Activated CD8-positive, alpha-beta T cell treated with anti-CD3 and anti-CD28 coated beads for 36 hours (primary cell): ENCODE measurements around the gene DPYD. TPM values are rescaled to one million over a fixed set of nuclear protein-coding genes. Genes with fewer than 3 reads are reported as not detected.
A peak's percentile ranks its signal among the peaks of the same experiment; 100 is the strongest.

Experiments used
- ATAC-seq: fragments of 200-7000 bp; cut with Tn5 transposase; one replicate; pipeline ENCODE4 v1.10.0; 2021; ENCODE audit warnings: mild to moderate bottlenecking, moderate library complexity
- CTCF ChIA-PET: fragments of 350-600 bp; sonication (Branson Sonifier 250); formaldehyde crosslinking; loops from one replicate; lab custom pipeline; 2021; ENCODE audit warnings: antibody characterized with exemption; lab: Charles Lee
- POLR2A ChIA-PET: fragments of 350-600 bp; sonication (Branson Sonifier 250); formaldehyde crosslinking; loops from one replicate; lab custom pipeline; 2021; ENCODE audit warnings: antibody characterized with exemption; lab: Charles Lee
- DNase-seq: peaks from one replicate; pipeline ENCODE4 v3.0.0-alpha.2; 2020
- H3K27ac Mint-ChIP-seq: one replicate; pipeline ENCODE4 v1.8.0; 2021; ENCODE audit warnings: mild to moderate bottlenecking, mixed read lengths
- H3K27me3 Mint-ChIP-seq: one replicate; pipeline ENCODE4 v1.8.0; 2021; ENCODE audit warnings: mixed read lengths
- H3K36me3 Mint-ChIP-seq: one replicate; pipeline ENCODE4 v1.8.0; 2021; ENCODE audit warnings: low read depth, mixed read lengths
- H3K4me1 Mint-ChIP-seq: one replicate; pipeline ENCODE4 v1.8.0; 2021; ENCODE audit warnings: low read depth, mixed read lengths
- H3K4me3 Mint-ChIP-seq: one replicate; pipeline ENCODE4 v1.8.0; 2021; ENCODE audit warnings: mild to moderate bottlenecking, moderate library complexity, mixed read lengths
- H3K9me3 Mint-ChIP-seq: one replicate; pipeline ENCODE4 v1.8.0; 2021; ENCODE audit warnings: mixed read lengths
- intact Hi-C: fragments of 100-400 bp; cut with micrococcal nuclease; formaldehyde crosslinking; loops from one replicate; pipeline ENCODE4 v1.10.0; 2022
- total RNA-seq, 2 experiments: library from RNA; stranded (reverse); gene quantifications; one replicate each; pipeline ENCODE4 v1.2.3, GENCODE V29; 2021
- TF ChIP-seq, protein P1 (sequence below): fragments of 200-600 bp; IDR thresholded peaks from one replicate; pipeline ENCODE4 v1.8.0; 2022; ENCODE audit warnings: antibody characterized with exemption, mild to moderate bottlenecking

DPYD gene
- total RNA-seq, 2 experiments from 2014 or later = 10.7 to 10.8 TPM

DNA sequence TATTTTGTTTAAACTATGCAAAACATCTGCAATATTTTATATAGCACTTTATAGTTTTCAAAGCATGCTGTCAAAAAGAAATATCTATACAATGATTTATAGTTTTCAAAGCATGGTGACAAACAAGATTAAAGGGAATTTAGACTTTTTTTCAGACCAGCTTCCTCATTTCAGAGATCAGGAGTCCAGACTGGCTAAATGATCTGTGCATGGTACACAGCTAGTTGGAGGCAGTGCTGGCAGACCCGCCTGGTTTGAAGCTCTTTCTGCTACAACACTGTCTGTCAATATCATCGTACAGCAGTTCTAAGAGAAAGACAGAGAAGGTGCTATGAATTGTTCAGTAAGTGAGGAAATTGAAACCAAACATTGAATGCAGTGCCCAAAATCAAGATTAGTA lies 720.2 kb downstream of the DPYD start:
- Mint-ChIP-seq H3K4me1 (no peaks in the 10 kb centered on the region), H3K4me3 (no peak overlapping the region), H3K27me3 (no peaks in the 10 kb centered on the region), H3K27ac (no peak overlapping the region), H3K36me3 (peaks cover 3% of the 10 kb centered on the region), H3K9me3 (no peaks in the 10 kb centered on the region)
- DNase-seq (no peak), ATAC-seq (no peak)
- TF ChIP-seq, protein P1, sequence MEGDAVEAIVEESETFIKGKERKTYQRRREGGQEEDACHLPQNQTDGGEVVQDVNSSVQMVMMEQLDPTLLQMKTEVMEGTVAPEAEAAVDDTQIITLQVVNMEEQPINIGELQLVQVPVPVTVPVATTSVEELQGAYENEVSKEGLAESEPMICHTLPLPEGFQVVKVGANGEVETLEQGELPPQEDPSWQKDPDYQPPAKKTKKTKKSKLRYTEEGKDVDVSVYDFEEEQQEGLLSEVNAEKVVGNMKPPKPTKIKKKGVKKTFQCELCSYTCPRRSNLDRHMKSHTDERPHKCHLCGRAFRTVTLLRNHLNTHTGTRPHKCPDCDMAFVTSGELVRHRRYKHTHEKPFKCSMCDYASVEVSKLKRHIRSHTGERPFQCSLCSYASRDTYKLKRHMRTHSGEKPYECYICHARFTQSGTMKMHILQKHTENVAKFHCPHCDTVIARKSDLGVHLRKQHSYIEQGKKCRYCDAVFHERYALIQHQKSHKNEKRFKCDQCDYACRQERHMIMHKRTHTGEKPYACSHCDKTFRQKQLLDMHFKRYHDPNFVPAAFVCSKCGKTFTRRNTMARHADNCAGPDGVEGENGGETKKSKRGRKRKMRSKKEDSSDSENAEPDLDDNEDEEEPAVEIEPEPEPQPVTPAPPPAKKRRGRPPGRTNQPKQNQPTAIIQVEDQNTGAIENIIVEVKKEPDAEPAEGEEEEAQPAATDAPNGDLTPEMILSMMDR = no peak
- intact Hi-C loops = no loop called here
- POLR2A ChIA-PET = no interaction called here
- CTCF ChIA-PET = no interaction called here

DNA sequence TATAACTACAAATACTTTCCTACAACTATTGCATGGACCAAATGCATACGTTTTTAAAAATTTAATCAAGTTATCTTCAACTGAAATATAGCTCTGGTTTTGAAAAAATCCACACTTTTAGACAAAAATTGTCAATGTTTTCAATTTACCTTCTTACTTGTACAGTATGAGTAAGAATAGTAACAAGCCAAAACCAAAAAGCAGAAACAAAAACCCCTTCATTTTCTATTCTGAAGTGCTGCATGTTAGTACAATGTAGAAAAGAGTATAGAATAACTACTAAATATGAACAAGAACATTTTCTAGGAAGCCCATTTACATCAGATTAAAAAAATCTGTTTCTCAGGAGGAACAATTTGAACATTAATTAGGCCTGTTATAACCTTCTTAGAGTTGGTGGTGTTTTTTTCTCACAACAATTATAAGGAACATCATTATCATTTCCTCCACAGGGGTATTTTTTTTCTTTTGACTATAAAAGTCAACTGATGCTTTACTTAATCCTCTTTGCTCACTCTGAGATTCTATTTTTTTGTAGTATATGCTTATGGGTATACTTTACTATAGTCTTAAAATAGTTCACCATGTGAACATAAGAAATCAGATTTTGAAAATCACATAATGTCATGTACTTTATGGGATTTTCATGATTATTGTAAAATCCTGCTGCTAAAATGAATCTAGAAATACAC lies 723.9 kb downstream of the DPYD start:
- Mint-ChIP-seq H3K36me3 (peaks cover 9% of the 10 kb centered on the region), H3K27ac (no peak overlapping the region), H3K4me1 (no peaks in the 10 kb centered on the region), H3K27me3 (no peaks in the 10 kb centered on the region), H3K4me3 (no peak overlapping the region), H3K9me3 (no peaks in the 10 kb centered on the region)
- no peak for DNase-seq
- ChIA-PET POLR2A (no interaction called here), CTCF (no interaction called here)
- intact Hi-C loops = no loop called here
- TF ChIP-seq, protein P1 = no peak
- ATAC-seq = no peak

- no peak for ATAC-seq
- intact Hi-C loops = no loop called here
- DNase-seq = no peak
- TF ChIP-seq, protein P1 = no peak
- CTCF ChIA-PET = no interaction called here
- POLR2A ChIA-PET = no interaction called here
- H3K27ac Mint-ChIP-seq = no peak overlapping the region
- H3K4me1 Mint-ChIP-seq = no peaks in the 10 kb centered on the region
- no peak overlapping the region for H3K4me3 Mint-ChIP-seq
- H3K9me3 Mint-ChIP-seq = no peaks in the 10 kb centered on the region
- H3K27me3 Mint-ChIP-seq = no peaks in the 10 kb centered on the region
- H3K36me3 Mint-ChIP-seq = peaks cover 21% of the 10 kb centered on the region
These were observed 727.8 kb downstream of the DPYD start for GRCh38 chr1:97192872-97193572.

- TF ChIP-seq, protein P1 = no peak
- Mint-ChIP-seq H3K36me3 (peaks cover 21% of the 10 kb centered on the region), H3K9me3 (no peaks in the 10 kb centered on the region), H3K4me3 (no peak overlapping the region), H3K27ac (no peak overlapping the region), H3K27me3 (no peaks in the 10 kb centered on the region), H3K4me1 (no peaks in the 10 kb centered on the region)
- ChIA-PET CTCF (no interaction called here), POLR2A (no interaction called here)
- no peak for ATAC-seq
- intact Hi-C loops = no loop called here
- DNase-seq = no peak
These were observed 730.5 kb downstream of the DPYD start for GRCh38 chr1:97190326-97190725.

DNA sequence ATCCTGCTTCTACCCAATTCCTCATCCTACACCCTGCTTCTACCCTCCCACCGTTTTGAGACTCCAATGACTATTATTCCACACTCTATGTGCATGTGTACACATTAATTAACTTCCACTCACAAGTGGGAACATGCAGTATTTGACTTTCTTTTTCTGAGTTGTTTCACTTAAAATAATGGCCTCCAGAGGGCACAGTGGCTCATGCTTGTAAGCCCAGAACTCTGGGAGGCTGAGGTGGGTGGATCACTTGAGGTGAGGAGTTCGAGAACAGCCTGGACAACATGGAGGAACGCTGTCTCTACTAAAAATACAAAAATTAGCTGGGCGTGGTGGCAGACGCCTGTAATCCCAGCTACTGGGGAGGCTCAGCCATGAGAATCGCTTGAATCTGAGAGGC lies 734.5 kb downstream of the DPYD start:
- ChIA-PET CTCF (no interaction called here), POLR2A (no interaction called here)
- TF ChIP-seq, protein P1 = no peak
- H3K9me3 Mint-ChIP-seq = no peaks in the 10 kb centered on the region
- no peaks in the 10 kb centered on the region for H3K4me1 Mint-ChIP-seq
- peak; percentile 20 for DNase-seq
- H3K27me3 Mint-ChIP-seq = no peaks in the 10 kb centered on the region
- no peak overlapping the region for H3K4me3 Mint-ChIP-seq
- peaks cover 9% of the 10 kb centered on the region for H3K36me3 Mint-ChIP-seq
- no peak overlapping the region for H3K27ac Mint-ChIP-seq
- no peak for ATAC-seq
- intact Hi-C loops = no loop called here
